Esophagus muscularis mucosa (tissue), 4 donors: ENCODE measurements around the gene MAPKAP1. TPM values are rescaled to one million over a fixed set of nuclear protein-coding genes. Genes with fewer than 3 reads are reported as not detected.

Experiments used
- DNase-seq: peaks from one replicate; pipeline ENCODE4 v3.0.0-alpha.2; 2017; ENCODE audit errors: extremely low spot score
- H3K27ac ChIP-seq, 4 donors: fragments of 200-600 bp; sonication (generic); replicated peaks in 1 of 4; 1 replicate in 3 of 4; 2 replicates in 1 of 4; pipeline ENCODE4 v1.5.1; 2016 to 2019; ENCODE audit warnings: mild to moderate bottlenecking in 1 of 4
- H3K27me3 ChIP-seq, 4 donors: fragments of 200-600 bp; sonication (generic); one replicate each; pipeline versions ENCODE4 v1.5.1 to v1.6.0; 2016 to 2019
- H3K36me3 ChIP-seq, 4 donors: fragments of 200-600 bp; sonication (generic); one replicate each; pipeline ENCODE4 v1.5.1; 2016 to 2019
- H3K4me1 ChIP-seq, 4 donors: fragments of 200-600 bp; sonication (generic); one replicate each; pipeline ENCODE4 v1.5.1; 2016 to 2019
- H3K4me3 ChIP-seq, 4 donors: fragments of 200-600 bp; sonication (generic); 1 replicate in 2 of 4; 2 replicates in 2 of 4; pipeline ENCODE4 v1.5.1; 2016 to 2019; ENCODE audit warnings: mild to moderate bottlenecking in 4 of 4, moderate library complexity in 1 of 4
- H3K9me3 ChIP-seq, 4 donors: fragments of 200-600 bp; sonication (generic); 1 replicate in 3 of 4; 2 replicates in 1 of 4; pipeline ENCODE4 v1.5.1; 2016 to 2019
- CTCF ChIP-seq, 3 experiments: fragments of 200-600 bp in 2 of 3; fragments of 450-650 bp in 1 of 3; sonication (generic) in 2 of 3; IDR thresholded peaks; one replicate each; pipeline ENCODE4 v1.5.1; 2017 to 2019; ENCODE audit warnings: antibody characterized with exemption in 3 of 3, mild to moderate bottlenecking in 2 of 3, moderate library complexity in 1 of 3
- EP300 ChIP-seq: sonication (generic); formaldehyde crosslinking; IDR thresholded peaks from one replicate; pipeline ENCODE4 v1.6.1; 2017; ENCODE audit warnings: antibody characterized with exemption
- POLR2A ChIP-seq: fragments of 450-650 bp; IDR thresholded peaks from one replicate; pipeline ENCODE4 v1.6.1; 2017; ENCODE audit warnings: antibody characterized with exemption, moderate library complexity, mild to moderate bottlenecking, low read depth
- POLR2AphosphoS5 ChIP-seq, 2 donors: sonication (generic); formaldehyde crosslinking; IDR thresholded peaks; one replicate each; pipeline ENCODE4 v1.6.1; 2017; ENCODE audit warnings: antibody characterized with exemption in 2 of 2
- WGBS: methylation state at CpG from one replicate; pipeline ENCODE4 v1.1.5; 2018; 5-methylcytosine and 5-hydroxymethylcytosine counted together
- intact Hi-C: fragments of 100-400 bp; cut with DNase I; formaldehyde crosslinking; loops from one replicate; pipeline ENCODE4 v1.15.1; 2023
- total RNA-seq, 4 donors: library from RNA; depleted of rRNA; stranded (reverse); fragments of >200 nt; gene quantifications; one replicate each; pipeline versions ENCODE4 v1.1.0 to v1.2.1, GENCODE V29; 2016

Gene MAPKAP1
- total RNA-seq, 4 donors from 2014 or later, result 84.3 to 103 (median 93.4) TPM

DNA sequence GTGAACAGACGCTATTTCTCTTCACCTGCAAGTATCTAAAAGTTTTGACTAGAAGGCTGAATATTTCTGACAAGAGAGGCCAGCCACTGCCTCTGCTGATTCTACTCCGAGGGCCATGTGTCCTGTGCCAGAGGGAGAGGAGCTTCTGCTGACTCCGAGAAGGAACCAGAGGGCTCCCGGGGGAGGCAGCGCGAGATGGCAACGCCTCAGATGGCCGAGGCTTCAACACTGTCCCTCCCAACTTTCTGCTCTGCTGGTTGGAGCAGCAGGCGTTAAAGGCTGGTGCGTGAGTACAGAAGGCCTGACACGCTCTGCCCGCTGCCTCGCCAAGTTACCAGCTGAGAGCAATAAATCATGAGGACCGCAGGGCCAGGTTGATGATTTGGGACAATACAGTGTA, 266.6 kb downstream of the MAPKAP1 start:
- Histone ChIP-seq H3K4me3 (no peak overlapping the region), H3K27me3 (no peaks in the 10 kb centered on the region), H3K36me3 (peaks cover 17 to 74% (median 37%) of the 10 kb centered on the region in 4 donors), H3K27ac (no peak overlapping the region), H3K4me1 (no peaks in the 10 kb centered on the region), H3K9me3 (no peaks in the 10 kb centered on the region)
- TF ChIP-seq CTCF (IDR thresholded peaks at IDR 0.05), result no peak
- no peak for TF ChIP-seq POLR2A
- TF ChIP-seq POLR2AphosphoS5 (IDR thresholded peaks at IDR 0.05), result no peak
- no peak for TF ChIP-seq EP300
- intact Hi-C loops, result no loop called here
- DNase-seq, result no peak
- 88% methylated on average over 14 of the region's 14 CpGs for WGBS

DNA sequence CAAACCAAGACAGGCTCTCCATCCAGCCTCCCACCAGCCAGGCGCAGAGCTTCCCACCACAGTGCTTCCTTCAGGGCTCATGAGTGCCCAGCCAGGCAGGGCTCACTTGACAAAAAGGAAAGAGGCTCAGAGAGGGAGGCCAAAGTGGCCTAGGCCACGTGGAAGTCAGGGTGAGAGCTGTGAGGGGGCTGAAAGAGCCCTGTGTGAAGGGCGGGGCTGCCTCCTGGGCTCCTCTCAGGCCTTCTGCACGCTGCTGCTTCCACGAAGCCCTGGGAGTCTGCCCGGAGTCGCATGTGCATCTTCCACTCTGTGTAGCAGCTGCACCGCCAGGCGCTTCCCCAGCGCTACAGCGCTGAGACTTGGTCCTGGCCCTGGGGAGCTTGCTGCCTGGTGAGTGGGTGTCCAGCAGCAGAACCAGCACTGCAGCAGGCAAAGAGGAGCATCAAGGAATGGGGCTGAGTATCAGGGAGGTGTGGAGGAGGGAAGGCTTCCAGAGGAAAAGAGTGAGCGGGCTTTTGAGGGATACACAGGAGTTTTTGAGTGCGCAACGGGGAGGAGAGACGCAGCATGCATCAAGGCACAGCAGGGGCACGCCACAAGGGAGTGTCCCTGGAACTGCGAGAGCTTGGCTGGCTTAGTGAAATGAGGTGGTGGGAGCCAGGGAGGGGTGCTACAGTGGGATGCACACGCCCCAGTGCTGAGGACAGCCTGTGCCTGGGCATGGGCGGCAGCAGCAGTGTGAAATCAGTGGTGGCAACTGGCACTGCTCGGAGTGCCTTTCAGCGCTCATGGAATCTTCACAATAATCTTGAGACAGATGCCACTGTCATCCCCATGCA, 267.4 kb downstream of the MAPKAP1 start:
- intact Hi-C loops, result no loop called here
- DNase-seq, result no peak

GRCh38 chr9:125438506-125439433, 268.2 kb downstream of the MAPKAP1 start:
- Histone ChIP-seq H3K4me3 (no peak overlapping the region), H3K36me3 (peaks cover 17 to 64% (median 30%) of the 10 kb centered on the region in 4 donors), H3K27ac (no peak overlapping the region), H3K27me3 (no peaks in the 10 kb centered on the region), H3K9me3 (no peaks in the 10 kb centered on the region), H3K4me1 (no peaks in the 10 kb centered on the region)
- no peak for TF ChIP-seq EP300
- no peak for TF ChIP-seq POLR2AphosphoS5 (IDR thresholded peaks at IDR 0.05)
- no peak for TF ChIP-seq POLR2A
- TF ChIP-seq CTCF (IDR thresholded peaks at IDR 0.05), result no peak
- intact Hi-C loops, result no loop called here
- no peak for DNase-seq
- 93% methylated on average over 16 of the region's 32 CpGs for WGBS

More for the DNA sequence above, 267.4 kb downstream of the MAPKAP1 start:
- Histone ChIP-seq H3K4me3 (no peak overlapping the region), H3K27me3 (no peaks in the 10 kb centered on the region), H3K9me3 (no peaks in the 10 kb centered on the region), H3K4me1 (no peaks in the 10 kb centered on the region), H3K27ac (no peak overlapping the region), H3K36me3 (peaks cover 17 to 72% (median 37%) of the 10 kb centered on the region in 4 donors)
- TF ChIP-seq POLR2A, result no peak
- no peak for TF ChIP-seq POLR2AphosphoS5 (IDR thresholded peaks at IDR 0.05)
- no peak for TF ChIP-seq EP300
- no peak for TF ChIP-seq CTCF (IDR thresholded peaks at IDR 0.05)
- WGBS, result 89% methylated on average over 10 of the region's 21 CpGs

- DNase-seq, result no peak
Measured at GRCh38 chr9:125437771-125438221, 269.2 kb downstream of the MAPKAP1 start.

More at GRCh38 chr9:125437771-125438221, 269.2 kb downstream of the MAPKAP1 start:
- WGBS, result 79% methylated on average over 15 of the region's 15 CpGs
- H3K4me1 ChIP-seq, result no peaks in the 10 kb centered on the region
- H3K36me3 ChIP-seq, result peaks cover 17 to 54% (median 28%) of the 10 kb centered on the region in 4 donors
- no peak overlapping the region for H3K4me3 ChIP-seq
- intact Hi-C loops, result no loop called here
- no peaks in the 10 kb centered on the region for H3K9me3 ChIP-seq
- H3K27ac ChIP-seq, result no peak overlapping the region
- TF ChIP-seq POLR2A (no peak), POLR2AphosphoS5 (IDR thresholded peaks at IDR 0.05) (no peak), CTCF (IDR thresholded peaks at IDR 0.05) (no peak), EP300 (no peak)
- H3K27me3 ChIP-seq, result no peaks in the 10 kb centered on the region
